NCI-H187 (cell line): ENCODE measurements around the gene ZNF74.
"Not testable (repeated sequence)": the region's sequence is repeated elsewhere in the genome, so short reads cannot be mapped to it uniquely, and the experiment has no call there.

Source experiments
- DNase-seq, 2 experiments: peaks; one replicate each; lab custom pipeline; 2025; lab: John Stamatoyannopoulos, UW

ZNF74 gene

GRCh38 chr22:20393705-20394476, at the start of gene ZNF74:
Gene ZNF74, plus strand, starts transcription at chr22:20394151. Its CDS starts 478 bp downstream, at chr22:20394629.
- DNase-seq, result peak; percentile 44 to 76

- DNase-seq, result not testable (repeated sequence)
Measured at GRCh38 chr22:20346553-20346952, 47.4 kb upstream of the ZNF74 start.

GRCh38 chr22:20352536-20352935, 41.4 kb upstream of the ZNF74 start:
- not testable (repeated sequence) for DNase-seq

DNA sequence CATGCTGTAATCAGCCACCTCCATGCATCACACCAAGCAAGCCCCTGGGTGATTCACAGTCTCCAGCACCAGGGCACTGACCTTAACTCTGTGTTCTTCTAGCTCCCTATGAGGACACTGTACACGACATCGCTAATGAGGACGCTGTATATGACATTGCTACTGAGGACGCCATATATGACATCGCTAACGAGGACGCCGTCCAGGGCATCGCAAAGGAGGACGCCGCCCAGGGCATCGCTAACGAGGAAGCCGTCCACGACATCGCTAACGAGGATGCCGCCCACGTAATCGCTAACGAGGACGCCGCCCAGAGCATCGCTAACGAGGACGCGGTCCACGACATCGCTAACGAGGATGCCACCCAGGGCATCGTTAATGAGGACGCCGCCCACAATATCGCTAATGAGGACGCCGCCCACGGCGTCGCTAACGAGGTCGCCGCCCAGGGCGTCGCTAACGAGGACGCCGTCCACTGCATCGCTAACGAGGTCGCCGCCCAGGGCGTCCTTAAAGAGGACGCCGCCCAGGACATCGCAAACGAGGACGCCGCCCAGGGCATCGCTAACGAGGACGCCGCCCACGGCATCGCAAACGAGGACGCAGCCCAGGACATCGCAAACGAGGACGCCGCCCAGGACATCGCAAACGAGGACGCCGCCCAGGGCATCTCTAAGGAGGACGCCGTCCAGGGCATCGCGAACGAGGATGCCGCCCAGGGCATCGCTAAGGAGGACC, 39.5 kb upstream of the ZNF74 start:
- DNase-seq, result no peak

DNA sequence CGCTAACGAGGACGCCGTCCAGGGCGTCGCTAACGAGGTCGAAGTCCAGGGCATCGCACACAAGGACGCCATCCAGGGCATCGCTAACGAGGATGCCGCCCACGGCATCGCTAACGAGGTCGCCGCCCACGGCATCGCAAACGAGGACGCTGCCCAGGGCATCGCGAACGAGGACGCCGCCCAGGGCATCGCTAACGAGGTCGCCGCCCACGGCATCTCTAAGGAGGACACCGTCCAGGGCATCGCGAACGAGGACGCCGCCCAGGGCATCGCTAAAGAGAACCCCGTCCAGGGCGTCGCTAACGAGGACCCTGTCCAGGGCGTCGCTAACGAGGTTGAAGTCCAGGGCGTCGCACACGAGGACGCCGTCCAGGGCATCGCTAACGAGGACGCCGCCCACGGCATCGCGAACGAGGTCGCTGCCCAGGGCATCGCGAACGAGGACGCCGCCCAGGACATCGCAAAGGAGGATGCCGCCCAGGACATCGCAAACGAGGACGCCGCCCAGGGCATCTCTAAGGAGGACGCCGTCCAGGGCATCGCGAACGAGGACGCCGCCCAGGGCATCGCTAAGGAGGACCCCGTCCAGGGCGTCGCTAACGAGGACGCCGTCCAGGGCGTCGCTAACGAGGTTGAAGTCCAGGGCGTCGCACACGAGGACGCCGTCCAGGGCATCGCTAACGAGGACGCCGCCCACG, 37.9 kb upstream of the ZNF74 start:
- not testable (repeated sequence) for DNase-seq

DNA sequence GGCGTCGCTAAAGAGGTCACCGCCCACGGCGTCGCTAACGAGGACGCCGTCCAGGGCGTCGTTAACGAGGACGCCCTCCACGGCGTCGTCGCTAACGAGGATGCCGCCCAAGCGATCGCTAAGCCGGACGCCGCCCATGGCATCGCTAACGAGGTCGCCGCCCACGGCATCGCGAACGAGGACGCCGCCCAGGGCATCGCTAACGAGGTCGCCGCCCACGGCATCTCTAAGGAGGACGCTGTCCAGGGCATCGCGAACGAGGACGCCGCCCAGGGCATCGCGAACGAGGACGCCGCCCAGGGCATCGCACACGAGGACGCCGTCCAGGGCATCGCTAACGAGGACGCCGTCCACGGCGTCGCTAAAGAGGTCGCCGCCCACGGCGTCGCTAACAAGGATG, 37.0 kb upstream of the ZNF74 start:
- not testable (repeated sequence) for DNase-seq

GRCh38 chr22:20357967-20358366, 36.0 kb upstream of the ZNF74 start:
- DNase-seq, result not testable (repeated sequence)

DNA sequence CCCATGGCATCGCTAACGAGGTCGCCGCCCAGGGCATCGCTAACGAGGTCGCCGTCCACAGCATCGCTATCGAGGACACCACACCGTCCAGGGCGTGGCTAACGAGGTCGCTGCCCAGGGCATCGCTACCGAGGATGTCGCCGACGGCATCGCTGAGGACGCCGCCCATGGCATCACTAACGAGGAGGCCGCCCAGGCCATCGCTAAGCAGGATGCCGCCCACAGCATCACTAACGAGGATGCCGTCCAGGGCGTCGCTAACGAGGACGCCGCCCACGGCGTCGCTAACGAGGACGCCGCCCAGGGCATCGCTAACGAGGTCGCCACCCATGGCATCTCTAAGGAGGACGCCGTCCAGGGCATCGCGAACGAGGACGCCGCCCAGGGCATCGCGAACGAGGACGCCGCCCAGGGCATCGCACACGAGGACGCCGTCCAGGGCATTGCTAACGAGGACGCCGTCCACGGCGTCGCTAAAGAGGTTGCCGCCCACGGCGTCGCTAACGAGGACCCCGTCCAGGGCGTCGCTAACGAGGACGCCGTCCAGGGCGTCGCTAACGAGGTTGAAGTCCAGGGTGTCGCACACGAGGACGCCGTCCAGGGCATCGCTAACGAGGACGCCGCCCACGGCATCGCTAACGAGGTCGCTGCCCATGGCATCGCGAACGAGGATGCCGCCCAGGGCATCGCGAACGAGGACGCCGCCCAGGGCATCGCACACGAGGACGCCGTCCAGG, 35.3 kb upstream of the ZNF74 start:
- DNase-seq, result not testable (repeated sequence)

DNA sequence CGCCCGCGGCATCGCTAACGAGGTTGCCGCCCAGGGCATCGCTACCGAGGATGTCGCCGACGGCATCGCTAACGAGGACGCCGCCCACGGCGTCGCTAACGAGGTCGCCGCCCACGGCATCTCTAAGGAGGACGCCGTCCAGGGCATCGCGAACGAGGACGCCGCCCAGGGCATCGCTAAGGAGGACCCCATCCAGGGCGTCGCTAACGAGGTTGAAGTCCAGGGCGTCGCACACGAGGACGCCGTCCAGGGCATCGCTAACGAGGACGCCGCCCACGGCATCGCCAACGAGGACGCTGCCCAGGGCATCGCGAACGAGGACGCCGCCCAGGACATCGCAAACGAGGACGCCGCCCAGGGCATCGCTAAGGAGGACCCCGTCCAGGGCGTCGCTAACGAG, 33.7 kb upstream of the ZNF74 start:
- not testable (repeated sequence) for DNase-seq

- DNase-seq, result not testable (repeated sequence)
Measured at GRCh38 chr22:20360866-20361751, 32.8 kb upstream of the ZNF74 start.

DNA sequence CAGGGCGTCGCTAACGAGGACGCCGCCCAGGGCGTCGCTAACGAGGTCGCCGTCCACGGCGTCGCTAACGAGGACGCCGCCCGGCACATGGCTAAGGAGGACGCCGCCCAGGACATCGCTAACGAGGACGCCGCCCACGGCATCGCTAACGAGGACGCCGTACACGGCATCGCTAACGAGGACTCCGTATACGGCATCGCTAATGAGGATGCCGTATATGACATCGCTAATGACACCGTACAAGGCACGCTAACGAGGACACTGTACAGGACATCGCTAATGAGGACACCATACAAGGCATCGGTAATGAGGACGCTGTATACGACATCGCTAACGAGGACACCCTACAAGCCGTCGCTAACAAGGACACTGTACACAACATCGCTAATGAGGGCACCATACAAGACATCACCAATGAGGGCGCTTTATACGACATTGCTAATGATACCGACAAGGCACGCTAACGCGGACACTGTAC, 32.2 kb upstream of the ZNF74 start:
- not testable (repeated sequence) for DNase-seq

GRCh38 chr22:20362403-20362802, 31.5 kb upstream of the ZNF74 start:
- DNase-seq, result not testable (repeated sequence)

DNA sequence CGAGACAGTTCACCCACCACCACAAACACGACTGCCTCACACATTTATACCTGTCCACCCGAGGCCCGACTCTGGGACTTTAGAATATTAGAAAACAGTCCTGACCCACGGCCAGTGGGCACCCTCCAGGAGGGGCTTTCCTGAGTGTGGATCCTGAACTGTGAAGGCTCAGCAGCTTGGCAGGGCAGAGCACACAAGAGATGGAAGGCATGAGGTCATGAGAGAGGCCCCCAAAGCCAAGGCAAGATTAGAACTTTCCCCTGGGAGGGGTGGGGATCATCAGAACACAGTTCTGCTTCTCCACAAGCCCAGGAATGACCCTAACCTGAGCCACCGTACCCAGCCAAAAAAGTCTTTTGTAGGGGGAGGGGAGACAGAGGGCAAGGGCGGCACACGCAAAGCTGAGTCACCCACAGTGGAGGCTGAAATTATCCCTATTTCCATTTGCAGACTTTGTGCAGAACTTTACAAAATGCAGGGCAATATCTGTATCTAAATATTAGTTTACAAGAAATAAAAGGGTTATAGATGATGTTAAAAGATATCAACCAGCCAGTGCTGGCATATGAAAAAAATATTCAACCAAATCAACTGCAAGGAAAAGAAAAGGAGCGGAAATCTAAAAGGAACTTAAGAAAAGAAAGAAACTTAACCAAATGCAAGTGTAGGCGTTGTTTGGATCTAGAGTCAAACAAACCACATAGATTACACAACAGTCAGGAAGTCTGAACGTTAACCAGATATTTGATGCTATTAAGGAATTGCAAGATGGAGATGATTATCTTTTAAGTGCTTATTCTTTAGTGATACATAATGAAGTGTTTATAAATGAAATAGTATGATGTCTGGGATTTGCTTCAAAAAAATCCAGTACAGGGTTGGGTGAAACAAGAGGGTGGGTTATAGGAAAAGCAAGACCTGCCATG, 29.4 kb upstream of the ZNF74 start:
- DNase-seq, result not testable (repeated sequence)

DNA sequence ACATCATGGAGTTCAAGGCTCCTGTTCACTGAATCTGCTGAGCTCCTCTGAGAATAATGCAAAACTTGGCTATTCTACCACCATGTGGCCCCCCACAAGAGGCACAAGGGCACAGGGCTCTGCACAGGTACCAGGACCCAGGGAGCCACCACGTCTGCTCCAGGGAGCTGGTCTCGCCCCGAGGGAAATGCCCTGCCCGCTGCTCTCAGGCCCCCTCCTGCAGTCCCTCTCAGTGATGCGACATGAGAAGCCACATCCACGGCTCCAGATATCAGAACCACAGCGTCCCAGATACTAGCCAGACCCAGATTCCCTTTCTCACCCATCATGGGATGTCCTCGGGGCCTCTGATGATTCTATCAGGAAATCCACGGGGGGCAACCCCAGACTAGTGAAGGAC, 27.1 kb upstream of the ZNF74 start:
- DNase-seq, result not testable (repeated sequence)

DNA sequence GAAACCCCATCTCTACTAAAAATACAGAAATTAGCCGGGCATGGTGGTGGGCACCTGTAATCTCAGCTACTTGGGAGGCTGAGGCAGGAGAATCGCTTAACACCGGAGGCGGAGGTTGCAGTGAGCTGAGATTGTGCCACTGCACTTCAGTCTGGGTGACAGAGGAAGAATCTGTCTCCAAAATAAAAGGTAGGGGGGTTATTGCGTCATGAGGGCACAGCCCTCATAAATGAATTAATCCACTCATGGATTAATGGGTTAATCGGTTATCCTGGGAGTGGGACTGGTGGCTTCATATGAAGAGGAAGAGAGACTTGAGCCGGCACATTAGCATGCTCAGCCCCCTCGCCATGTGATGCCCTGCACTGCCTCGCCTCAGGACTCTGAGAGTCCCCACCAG, 25.1 kb upstream of the ZNF74 start:
- DNase-seq, result not testable (repeated sequence)

- DNase-seq, result not testable (repeated sequence)
Measured at GRCh38 chr22:20371687-20372086, 22.3 kb upstream of the ZNF74 start.

DNA sequence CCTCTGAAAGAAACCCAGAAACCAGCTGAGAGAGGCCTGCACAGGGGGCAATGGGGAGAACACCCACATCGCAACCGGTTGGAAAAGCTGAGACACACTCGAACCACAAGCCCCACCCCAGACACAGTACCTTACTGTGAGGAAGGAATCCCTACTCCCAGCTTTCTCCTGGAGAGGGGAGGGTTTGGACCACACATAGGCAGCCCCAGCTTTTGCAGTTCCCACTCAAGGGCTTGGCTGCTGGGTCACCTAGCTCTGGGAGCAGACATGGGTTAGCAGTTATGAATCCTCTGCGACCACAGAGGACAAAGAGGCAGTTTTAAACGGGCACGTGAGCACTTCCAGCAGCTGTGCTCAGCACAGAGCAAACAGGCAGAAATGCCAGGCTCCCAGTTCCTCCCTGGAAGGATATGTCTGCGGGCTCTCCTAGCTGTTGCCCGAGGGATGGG, 21.5 kb upstream of the ZNF74 start:
- DNase-seq, result peak in 1 of 2 experiments; percentile 19

GRCh38 chr22:20373195-20373706, 20.7 kb upstream of the ZNF74 start:
- DNase-seq, result peak; percentile 5

DNA sequence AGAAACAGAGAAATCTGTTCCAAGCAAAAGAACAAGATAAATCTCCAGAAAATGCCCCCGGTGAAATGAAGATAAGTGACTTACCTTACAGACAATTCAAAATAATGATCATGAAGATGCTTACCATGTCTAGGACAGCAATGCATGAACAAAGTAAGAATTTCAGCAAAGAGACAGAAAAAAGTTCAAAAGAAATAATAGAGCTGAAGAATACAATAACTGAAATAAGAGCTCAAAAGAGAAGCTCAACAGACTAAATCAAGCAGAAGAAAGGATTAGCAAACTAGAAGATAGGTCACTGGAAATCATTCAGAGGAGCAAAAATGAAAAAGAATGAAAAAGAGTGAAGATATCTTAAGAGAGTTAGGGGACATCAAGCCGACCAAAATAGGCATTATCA, 19.8 kb upstream of the ZNF74 start:
- DNase-seq, result not testable (repeated sequence)
